ENCODE data around the gene VAV1.

Gene VAV1, protein sequence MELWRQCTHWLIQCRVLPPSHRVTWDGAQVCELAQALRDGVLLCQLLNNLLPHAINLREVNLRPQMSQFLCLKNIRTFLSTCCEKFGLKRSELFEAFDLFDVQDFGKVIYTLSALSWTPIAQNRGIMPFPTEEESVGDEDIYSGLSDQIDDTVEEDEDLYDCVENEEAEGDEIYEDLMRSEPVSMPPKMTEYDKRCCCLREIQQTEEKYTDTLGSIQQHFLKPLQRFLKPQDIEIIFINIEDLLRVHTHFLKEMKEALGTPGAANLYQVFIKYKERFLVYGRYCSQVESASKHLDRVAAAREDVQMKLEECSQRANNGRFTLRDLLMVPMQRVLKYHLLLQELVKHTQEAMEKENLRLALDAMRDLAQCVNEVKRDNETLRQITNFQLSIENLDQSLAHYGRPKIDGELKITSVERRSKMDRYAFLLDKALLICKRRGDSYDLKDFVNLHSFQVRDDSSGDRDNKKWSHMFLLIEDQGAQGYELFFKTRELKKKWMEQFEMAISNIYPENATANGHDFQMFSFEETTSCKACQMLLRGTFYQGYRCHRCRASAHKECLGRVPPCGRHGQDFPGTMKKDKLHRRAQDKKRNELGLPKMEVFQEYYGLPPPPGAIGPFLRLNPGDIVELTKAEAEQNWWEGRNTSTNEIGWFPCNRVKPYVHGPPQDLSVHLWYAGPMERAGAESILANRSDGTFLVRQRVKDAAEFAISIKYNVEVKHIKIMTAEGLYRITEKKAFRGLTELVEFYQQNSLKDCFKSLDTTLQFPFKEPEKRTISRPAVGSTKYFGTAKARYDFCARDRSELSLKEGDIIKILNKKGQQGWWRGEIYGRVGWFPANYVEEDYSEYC

GRCh38 chr19:6772028-6772865 lies at the start of gene VAV1:
TSS of gene VAV1 (plus strand) at chr19:6772708. CDS start at chr19:6772808, 100 bp downstream.
- H2AFZ ChIP-seq (ENCODE audit: low read length, unreplicated experiment) = no peak within 1 kb of the TSS
- H3K27me3 ChIP-seq (ENCODE audit: insufficient read depth, low read length) = no peaks in the 10 kb centered on the region
- peaks cover 1% of the 10 kb centered on the region for H3K4me1 ChIP-seq (ENCODE audit: control insufficient read depth, insufficient read depth, low read length, unreplicated experiment)
- H3K36me3 ChIP-seq (ENCODE audit: insufficient read depth, low read length) = no peaks in the 10 kb centered on the region
- no peak within 1 kb of the TSS for H3K27ac ChIP-seq (ENCODE audit: low read depth, low read length)
- H3K79me2 ChIP-seq (ENCODE audit: control insufficient read depth, insufficient read depth, low read length, unreplicated experiment) = no peaks in the 10 kb centered on the region
- no peak within 1 kb of the TSS for H3K4me3 ChIP-seq (ENCODE audit: low read depth, low read length)

DNA sequence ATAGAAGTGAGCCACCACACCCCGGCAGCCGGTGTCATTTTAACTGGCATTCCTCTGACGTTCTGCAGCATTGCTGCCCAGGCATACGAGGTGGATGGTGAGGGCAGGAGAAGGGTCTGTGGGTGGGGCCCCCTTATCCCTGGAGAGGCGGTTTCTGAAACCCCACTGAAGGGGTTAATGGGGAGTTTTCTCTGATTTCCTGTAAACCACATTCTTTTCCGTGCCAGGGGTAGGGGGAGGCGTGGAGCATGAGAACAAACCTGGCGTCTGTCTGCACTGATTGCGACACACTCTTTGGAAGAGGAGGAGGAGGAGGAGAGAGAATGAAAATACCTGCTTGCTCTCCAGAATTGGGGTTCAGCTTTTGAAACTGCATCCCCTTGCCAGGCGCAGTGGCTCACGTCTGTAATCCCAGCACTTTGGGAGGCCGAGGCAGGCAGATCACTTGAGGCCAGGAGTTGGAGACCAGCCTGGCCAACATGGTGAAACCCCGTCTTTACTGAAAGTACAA lies 49.3 kb upstream of the VAV1 start:
- no peaks in the 10 kb centered on the region for H3K27me3 ChIP-seq (ENCODE audit: insufficient read depth, low read length)
- no peak overlapping the region for H3K27ac ChIP-seq (ENCODE audit: low read depth, low read length)
- H3K36me3 ChIP-seq (ENCODE audit: insufficient read depth, low read length) = peaks cover 3% of the 10 kb centered on the region; the same call in 1 of the 2 replicates
- H3K4me3 ChIP-seq (ENCODE audit: low read depth, low read length) = 0 out of 2 replicates have a peak overlapping the region, but pooled peaks have one; percentile 8
- H2AFZ ChIP-seq (ENCODE audit: low read length, unreplicated experiment) = no peak overlapping the region
- H3K4me1 ChIP-seq (ENCODE audit: control insufficient read depth, insufficient read depth, low read length, unreplicated experiment) = peaks cover 20% of the 10 kb centered on the region
- H3K79me2 ChIP-seq (ENCODE audit: control insufficient read depth, insufficient read depth, low read length, unreplicated experiment) = no peaks in the 10 kb centered on the region

GRCh38 chr19:6723738-6724137 lies 48.8 kb upstream of the VAV1 start:
- no peaks in the 10 kb centered on the region; the same call in 1 of the 2 replicates for H3K36me3 ChIP-seq (ENCODE audit: insufficient read depth, low read length)
- no peak overlapping the region for H3K27ac ChIP-seq (ENCODE audit: low read depth, low read length)
- no peak overlapping the region for H2AFZ ChIP-seq (ENCODE audit: low read length, unreplicated experiment)
- H3K4me3 ChIP-seq (ENCODE audit: low read depth, low read length) = no peak overlapping the region
- no peaks in the 10 kb centered on the region for H3K79me2 ChIP-seq (ENCODE audit: control insufficient read depth, insufficient read depth, low read length, unreplicated experiment)
- H3K4me1 ChIP-seq (ENCODE audit: control insufficient read depth, insufficient read depth, low read length, unreplicated experiment) = peaks cover 20% of the 10 kb centered on the region
- no peaks in the 10 kb centered on the region for H3K27me3 ChIP-seq (ENCODE audit: insufficient read depth, low read length)

- Histone ChIP-seq H3K36me3 (ENCODE audit: insufficient read depth, low read length) (no peaks in the 10 kb centered on the region), H2AFZ (ENCODE audit: low read length, unreplicated experiment) (no peak overlapping the region), H3K27ac (ENCODE audit: low read depth, low read length) (no peak overlapping the region), H3K27me3 (ENCODE audit: insufficient read depth, low read length) (no peaks in the 10 kb centered on the region), H3K79me2 (ENCODE audit: control insufficient read depth, insufficient read depth, low read length, unreplicated experiment) (no peaks in the 10 kb centered on the region), H3K4me1 (ENCODE audit: control insufficient read depth, insufficient read depth, low read length, unreplicated experiment) (peaks cover 20% of the 10 kb centered on the region), H3K4me3 (ENCODE audit: low read depth, low read length) (no peak overlapping the region)
Observed at GRCh38 chr19:6724631-6725492, 47.6 kb upstream of the VAV1 start.

DNA sequence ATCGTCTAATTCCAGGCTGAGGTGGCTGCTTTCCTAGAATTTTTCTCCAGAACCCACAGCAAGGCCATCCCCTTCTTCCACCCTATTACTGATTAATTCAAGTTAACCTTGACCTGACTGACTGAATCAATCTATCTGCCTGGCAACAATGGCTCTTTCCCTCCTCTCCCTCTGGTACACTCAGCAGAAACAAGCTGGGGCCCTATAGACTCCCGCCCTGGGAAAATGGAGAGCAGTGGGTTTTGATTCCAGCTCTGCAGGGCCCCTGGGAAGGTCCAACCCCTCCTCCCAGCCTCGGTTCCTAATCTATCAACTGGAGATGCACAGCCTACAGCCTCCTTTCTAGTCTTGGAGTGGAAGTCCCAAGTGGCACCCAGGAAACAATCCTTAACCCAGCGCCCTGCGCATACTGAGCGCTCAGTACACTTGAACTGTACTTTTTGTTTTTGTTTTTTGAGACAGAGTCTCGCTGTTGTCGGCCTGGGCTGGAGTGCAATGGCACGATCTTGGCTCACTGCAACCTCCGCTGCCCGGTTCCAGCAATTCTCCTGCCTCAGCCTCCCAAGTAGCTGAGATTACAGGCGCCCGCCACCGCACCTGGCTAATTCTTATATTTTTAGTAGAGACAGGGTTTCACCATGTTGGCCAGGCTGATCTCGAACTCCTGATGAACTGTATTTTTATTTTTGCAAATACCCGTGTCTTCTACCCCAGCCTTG lies 46.8 kb upstream of the VAV1 start:
- Histone ChIP-seq H3K36me3 (ENCODE audit: insufficient read depth, low read length) (no peaks in the 10 kb centered on the region), H3K27me3 (ENCODE audit: insufficient read depth, low read length) (no peaks in the 10 kb centered on the region), H3K4me1 (ENCODE audit: control insufficient read depth, insufficient read depth, low read length, unreplicated experiment) (peaks cover 20% of the 10 kb centered on the region), H3K27ac (ENCODE audit: low read depth, low read length) (no peak overlapping the region), H3K79me2 (ENCODE audit: control insufficient read depth, insufficient read depth, low read length, unreplicated experiment) (no peaks in the 10 kb centered on the region), H2AFZ (ENCODE audit: low read length, unreplicated experiment) (no peak overlapping the region), H3K4me3 (ENCODE audit: low read depth, low read length) (no peak overlapping the region)

DNA sequence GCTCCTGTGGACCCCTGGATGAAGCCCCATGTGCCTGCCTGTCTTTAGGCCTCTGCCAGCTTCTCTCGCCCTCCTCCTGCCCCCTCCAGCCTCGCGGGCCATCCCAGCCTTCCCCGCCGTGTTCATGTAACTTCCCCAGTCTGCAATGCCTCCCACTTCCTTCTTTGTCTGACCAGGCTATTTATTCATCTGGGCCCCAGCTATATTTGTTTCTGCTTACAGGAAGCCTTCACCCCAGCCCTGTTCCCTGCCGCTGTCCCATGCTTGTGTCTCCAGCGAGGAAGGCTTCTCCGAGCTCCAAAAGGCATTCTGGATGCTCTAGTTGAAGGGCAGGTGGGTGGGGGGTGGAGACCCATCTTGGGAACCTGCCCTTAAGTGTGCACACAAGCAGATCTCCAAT lies 44.2 kb upstream of the VAV1 start:
- Histone ChIP-seq H3K36me3 (ENCODE audit: insufficient read depth, low read length) (no peaks in the 10 kb centered on the region), H3K27me3 (ENCODE audit: insufficient read depth, low read length) (no peaks in the 10 kb centered on the region), H3K4me3 (ENCODE audit: low read depth, low read length) (no peak overlapping the region), H2AFZ (ENCODE audit: low read length, unreplicated experiment) (no peak overlapping the region), H3K27ac (ENCODE audit: low read depth, low read length) (no peak overlapping the region), H3K79me2 (ENCODE audit: control insufficient read depth, insufficient read depth, low read length, unreplicated experiment) (no peaks in the 10 kb centered on the region), H3K4me1 (ENCODE audit: control insufficient read depth, insufficient read depth, low read length, unreplicated experiment) (no peaks in the 10 kb centered on the region)

GRCh38 chr19:6729573-6730152 lies 42.8 kb upstream of the VAV1 start:
- Histone ChIP-seq H3K79me2 (ENCODE audit: control insufficient read depth, insufficient read depth, low read length, unreplicated experiment) (no peaks in the 10 kb centered on the region), H3K27me3 (ENCODE audit: insufficient read depth, low read length) (no peaks in the 10 kb centered on the region), H2AFZ (ENCODE audit: low read length, unreplicated experiment) (no peak overlapping the region), H3K4me3 (ENCODE audit: low read depth, low read length) (no peak overlapping the region), H3K4me1 (ENCODE audit: control insufficient read depth, insufficient read depth, low read length, unreplicated experiment) (no peaks in the 10 kb centered on the region), H3K36me3 (ENCODE audit: insufficient read depth, low read length) (no peaks in the 10 kb centered on the region), H3K27ac (ENCODE audit: low read depth, low read length) (no peak overlapping the region)

GRCh38 chr19:6730153-6730804 lies 42.2 kb upstream of the VAV1 start:
- no peak overlapping the region for H3K27ac ChIP-seq (ENCODE audit: low read depth, low read length)
- peaks cover under 1% of the 10 kb centered on the region for H3K4me1 ChIP-seq (ENCODE audit: control insufficient read depth, insufficient read depth, low read length, unreplicated experiment)
- H3K27me3 ChIP-seq (ENCODE audit: insufficient read depth, low read length) = no peaks in the 10 kb centered on the region
- no peaks in the 10 kb centered on the region for H3K36me3 ChIP-seq (ENCODE audit: insufficient read depth, low read length)
- no peaks in the 10 kb centered on the region for H3K79me2 ChIP-seq (ENCODE audit: control insufficient read depth, insufficient read depth, low read length, unreplicated experiment)
- H3K4me3 ChIP-seq (ENCODE audit: low read depth, low read length) = no peak overlapping the region
- H2AFZ ChIP-seq (ENCODE audit: low read length, unreplicated experiment) = no peak overlapping the region

Data from ACC112 (cell line).